ENCODE data around the gene NEDD9.

DNA sequence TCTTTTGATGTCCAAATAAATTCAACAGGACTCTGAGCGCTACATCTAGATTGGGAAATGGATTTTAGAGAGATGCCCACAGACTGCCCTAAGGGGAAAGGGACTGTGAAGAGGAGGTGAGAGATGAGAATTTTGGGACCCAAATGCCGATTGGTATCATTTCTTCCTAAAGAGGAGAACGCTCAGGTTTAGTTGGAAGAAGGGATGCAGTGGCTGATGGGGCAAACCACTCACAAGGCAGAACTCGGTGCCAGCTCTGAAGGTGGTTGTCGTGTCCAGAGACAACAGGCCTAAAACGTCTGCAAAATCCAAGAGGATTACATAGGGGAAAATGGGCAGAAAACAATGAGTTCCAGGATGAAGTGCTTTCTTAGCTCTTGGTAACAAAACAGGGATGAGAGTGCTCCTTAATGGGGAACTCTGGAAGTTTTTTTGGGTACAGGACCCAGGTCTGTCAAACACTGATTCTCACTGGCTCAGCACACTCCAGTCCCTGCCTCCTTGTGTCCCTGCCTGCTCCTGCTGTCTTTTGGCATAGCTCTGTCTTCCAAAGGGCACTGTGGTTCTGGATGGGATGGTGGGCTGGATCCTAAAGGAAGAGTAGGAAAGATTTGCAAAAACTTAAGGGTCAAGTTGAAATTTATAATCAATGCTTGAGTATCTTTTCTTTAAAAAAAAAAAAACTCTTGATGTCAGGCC, 29.0 kb downstream of the NEDD9 start:
- TF ChIP-seq ZC3H10 (CRISPR knock-in tag; IDR thresholded peaks at IDR 0.05): no peak
- TF ChIP-seq ISL1 (CRISPR knock-in tag; IDR thresholded peaks at IDR 0.05): no peak
- no peak for TF ChIP-seq ZNF8 (CRISPR knock-in tag; IDR thresholded peaks at IDR 0.05)
- no peak for TF ChIP-seq ZFP3 (CRISPR knock-in tag; IDR thresholded peaks at IDR 0.05)
- TF ChIP-seq ARNTL (CRISPR knock-in tag; IDR thresholded peaks at IDR 0.05; ENCODE audit: borderline replicate concordance, low read depth): no peak
- no peak for TF ChIP-seq PPARA (CRISPR knock-in tag; IDR thresholded peaks at IDR 0.05; ENCODE audit: borderline replicate concordance)
- TF ChIP-seq SNAI2 (CRISPR knock-in tag; IDR thresholded peaks at IDR 0.05): no peak
- no peak for TF ChIP-seq ZFP30 (CRISPR knock-in tag; IDR thresholded peaks at IDR 0.05)
- TF ChIP-seq, protein P1, sequence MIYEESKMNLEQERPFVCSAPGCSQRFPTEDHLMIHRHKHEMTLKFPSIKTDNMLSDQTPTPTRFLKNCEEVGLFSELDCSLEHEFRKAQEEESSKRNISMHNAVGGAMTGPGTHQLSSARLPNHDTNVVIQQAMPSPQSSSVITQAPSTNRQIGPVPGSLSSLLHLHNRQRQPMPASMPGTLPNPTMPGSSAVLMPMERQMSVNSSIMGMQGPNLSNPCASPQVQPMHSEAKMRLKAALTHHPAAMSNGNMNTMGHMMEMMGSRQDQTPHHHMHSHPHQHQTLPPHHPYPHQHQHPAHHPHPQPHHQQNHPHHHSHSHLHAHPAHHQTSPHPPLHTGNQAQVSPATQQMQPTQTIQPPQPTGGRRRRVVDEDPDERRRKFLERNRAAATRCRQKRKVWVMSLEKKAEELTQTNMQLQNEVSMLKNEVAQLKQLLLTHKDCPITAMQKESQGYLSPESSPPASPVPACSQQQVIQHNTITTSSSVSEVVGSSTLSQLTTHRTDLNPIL (CRISPR knock-in tag; IDR thresholded peaks at IDR 0.05; ENCODE audit: low read depth): no peak

Data from SK-N-SH treated with all-trans-retinoic acid at 6 μM for 48 hours (cell line).